CD4-positive, alpha-beta T cell treated with Interleukin-17A for 4 hours (primary cell): Measurements from ENCODE around the gene BTBD19.
"Not testable (repeated sequence)": the region's sequence is repeated elsewhere in the genome, so short reads cannot be mapped to it uniquely, and the experiment has no call there.

ENCODE experiments used
- DNase-seq: peaks from one replicate; pipeline ENCODE4 v3.0.0-alpha.2; 2020; ENCODE audit warnings: mixed read lengths

The BTBD19 gene

GRCh38 chr1:44810101-44810761 is 1.9 kb downstream of the BTBD19 start:
- peak; percentile 49 for DNase-seq

- DNase-seq: not testable (repeated sequence)
Observed at GRCh38 chr1:44810762-44811105, 2.4 kb downstream of the BTBD19 start.

- DNase-seq: no peak
Observed at GRCh38 chr1:44811234-44811633, 2.9 kb downstream of the BTBD19 start.

GRCh38 chr1:44812822-44813543 is 4.7 kb downstream of the BTBD19 start:
- DNase-seq: no peak

GRCh38 chr1:44815926-44816325 is 7.6 kb downstream of the BTBD19 start:
- DNase-seq: not testable (repeated sequence)

GRCh38 chr1:44817307-44817706 is 9.0 kb downstream of the BTBD19 start:
- no peak for DNase-seq

GRCh38 chr1:44817771-44818495 is 9.6 kb downstream of the BTBD19 start:
- DNase-seq: no peak

GRCh38 chr1:44819196-44819607 is 10.9 kb downstream of the BTBD19 start:
- peak; percentile 17 for DNase-seq

GRCh38 chr1:44819608-44820327 is 11.4 kb downstream of the BTBD19 start:
- peak; percentile 82 for DNase-seq

- no peak for DNase-seq
Observed at GRCh38 chr1:44820328-44821239, 12.3 kb downstream of the BTBD19 start.

GRCh38 chr1:44821240-44821715 is 13.0 kb downstream of the BTBD19 start:
- DNase-seq: no peak

- DNase-seq: no peak
Observed at GRCh38 chr1:44822131-44822701, 13.9 kb downstream of the BTBD19 start.

GRCh38 chr1:44822981-44823451 is 14.7 kb downstream of the BTBD19 start:
- DNase-seq: no peak

- not testable (repeated sequence) for DNase-seq
Observed at GRCh38 chr1:44824392-44824791, 16.1 kb downstream of the BTBD19 start.

GRCh38 chr1:44826375-44827196 is 18.3 kb downstream of the BTBD19 start:
- DNase-seq: no peak

GRCh38 chr1:44827197-44828002 is 19.1 kb downstream of the BTBD19 start:
- DNase-seq: no peak

- no peak for DNase-seq
Observed at GRCh38 chr1:44828003-44828651, 19.8 kb downstream of the BTBD19 start.

- DNase-seq: no peak
Observed at GRCh38 chr1:44828841-44829440, 20.6 kb downstream of the BTBD19 start.
